ENCODE measurements around the gene ZNF236.

ZNF236 gene

DNA sequence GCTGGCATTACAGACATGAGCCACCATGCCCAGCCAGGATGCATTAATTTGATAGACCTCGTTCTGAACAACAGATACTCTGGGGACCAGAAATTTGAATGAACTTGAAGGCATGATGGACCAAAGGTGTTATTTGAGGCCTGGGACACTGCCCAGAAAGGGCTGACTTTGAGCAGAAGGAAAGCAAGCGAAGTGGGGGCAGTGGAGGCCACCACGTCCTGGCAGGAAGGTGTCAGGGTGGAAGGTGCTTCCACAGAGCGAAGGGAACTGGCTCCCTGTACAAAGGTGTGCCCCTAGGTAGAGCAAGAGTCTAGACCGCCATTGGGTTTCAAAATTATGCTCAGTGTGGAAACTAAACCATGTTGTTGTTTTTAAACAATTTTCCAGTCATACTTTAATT is 23.9 kb downstream of the ZNF236 start:
- TF ChIP-seq, protein P1, sequence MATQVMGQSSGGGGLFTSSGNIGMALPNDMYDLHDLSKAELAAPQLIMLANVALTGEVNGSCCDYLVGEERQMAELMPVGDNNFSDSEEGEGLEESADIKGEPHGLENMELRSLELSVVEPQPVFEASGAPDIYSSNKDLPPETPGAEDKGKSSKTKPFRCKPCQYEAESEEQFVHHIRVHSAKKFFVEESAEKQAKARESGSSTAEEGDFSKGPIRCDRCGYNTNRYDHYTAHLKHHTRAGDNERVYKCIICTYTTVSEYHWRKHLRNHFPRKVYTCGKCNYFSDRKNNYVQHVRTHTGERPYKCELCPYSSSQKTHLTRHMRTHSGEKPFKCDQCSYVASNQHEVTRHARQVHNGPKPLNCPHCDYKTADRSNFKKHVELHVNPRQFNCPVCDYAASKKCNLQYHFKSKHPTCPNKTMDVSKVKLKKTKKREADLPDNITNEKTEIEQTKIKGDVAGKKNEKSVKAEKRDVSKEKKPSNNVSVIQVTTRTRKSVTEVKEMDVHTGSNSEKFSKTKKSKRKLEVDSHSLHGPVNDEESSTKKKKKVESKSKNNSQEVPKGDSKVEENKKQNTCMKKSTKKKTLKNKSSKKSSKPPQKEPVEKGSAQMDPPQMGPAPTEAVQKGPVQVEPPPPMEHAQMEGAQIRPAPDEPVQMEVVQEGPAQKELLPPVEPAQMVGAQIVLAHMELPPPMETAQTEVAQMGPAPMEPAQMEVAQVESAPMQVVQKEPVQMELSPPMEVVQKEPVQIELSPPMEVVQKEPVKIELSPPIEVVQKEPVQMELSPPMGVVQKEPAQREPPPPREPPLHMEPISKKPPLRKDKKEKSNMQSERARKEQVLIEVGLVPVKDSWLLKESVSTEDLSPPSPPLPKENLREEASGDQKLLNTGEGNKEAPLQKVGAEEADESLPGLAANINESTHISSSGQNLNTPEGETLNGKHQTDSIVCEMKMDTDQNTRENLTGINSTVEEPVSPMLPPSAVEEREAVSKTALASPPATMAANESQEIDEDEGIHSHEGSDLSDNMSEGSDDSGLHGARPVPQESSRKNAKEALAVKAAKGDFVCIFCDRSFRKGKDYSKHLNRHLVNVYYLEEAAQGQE (IDR thresholded peaks at IDR 0.05; ENCODE audit: insufficient read depth in 1 of 2, low read depth in 2 of 2, low read length in 2 of 2) = no peak
- no peak for TF ChIP-seq SIN3A (IDR thresholded peaks at IDR 0.05; ENCODE audit: borderline replicate concordance, insufficient read depth, low read length)
- TF ChIP-seq FOXP2 (optimal IDR thresholded peaks at IDR 0.05; ENCODE audit: borderline replicate concordance, extremely low read depth, extremely low read length, insufficient read depth) = no peak
- no peak for TF ChIP-seq TAF1 (IDR thresholded peaks at IDR 0.05; ENCODE audit: borderline replicate concordance, insufficient read depth, low read length)
- no peak for TF ChIP-seq POLR2AphosphoS5 (IDR thresholded peaks at IDR 0.05; ENCODE audit: low read depth, low read length)

DNA sequence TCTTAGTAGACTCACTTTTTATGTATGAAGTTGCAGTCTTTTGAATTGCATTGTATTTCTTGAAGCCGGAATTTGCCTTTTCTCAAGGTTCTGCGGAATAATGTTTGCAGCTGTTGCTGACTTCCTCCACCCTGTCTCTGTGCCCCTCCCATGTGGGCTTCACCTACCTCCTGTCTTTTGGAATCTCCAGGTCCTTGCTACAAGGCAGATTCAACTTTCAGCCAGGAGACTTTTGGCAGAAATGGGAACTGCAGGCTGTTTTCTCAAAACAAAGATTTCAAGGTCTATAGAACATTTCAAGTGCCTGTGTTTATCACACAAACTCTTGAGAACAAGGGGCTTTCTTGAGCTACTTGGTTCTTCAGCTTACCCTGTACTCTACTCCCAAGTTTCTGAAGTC is 25.6 kb downstream of the ZNF236 start:
- no peak for TF ChIP-seq POLR2AphosphoS5 (IDR thresholded peaks at IDR 0.05; ENCODE audit: low read depth, low read length)
- no peak for TF ChIP-seq FOXP2 (optimal IDR thresholded peaks at IDR 0.05; ENCODE audit: borderline replicate concordance, extremely low read depth, extremely low read length, insufficient read depth)
- TF ChIP-seq, protein P1 (IDR thresholded peaks at IDR 0.05; ENCODE audit: insufficient read depth in 1 of 2, low read depth in 2 of 2, low read length in 2 of 2) = no peak
- no peak for TF ChIP-seq TAF1 (IDR thresholded peaks at IDR 0.05; ENCODE audit: borderline replicate concordance, insufficient read depth, low read length)
- TF ChIP-seq SIN3A (IDR thresholded peaks at IDR 0.05; ENCODE audit: borderline replicate concordance, insufficient read depth, low read length) = no peak

DNA sequence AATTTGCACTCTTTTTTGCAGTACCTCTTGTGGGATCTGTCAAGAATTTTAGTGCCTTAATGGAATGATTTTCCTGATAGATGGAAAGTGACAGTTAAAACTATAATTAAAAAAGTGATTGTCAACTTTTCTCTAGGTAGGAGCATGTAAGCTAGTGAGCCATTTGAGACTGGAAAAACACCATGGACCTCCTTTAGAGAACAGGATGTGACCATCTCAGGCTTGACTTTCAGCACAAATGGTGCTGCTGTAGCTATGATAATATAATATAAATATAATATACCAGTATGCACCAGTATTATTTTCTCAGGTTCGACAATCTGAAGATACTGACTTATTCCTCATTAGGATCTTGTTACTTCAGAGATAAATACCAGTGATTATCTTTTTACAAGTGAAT is 27.8 kb downstream of the ZNF236 start:
- TF ChIP-seq TAF1 (IDR thresholded peaks at IDR 0.05; ENCODE audit: borderline replicate concordance, insufficient read depth, low read length) (no peak), SIN3A (IDR thresholded peaks at IDR 0.05; ENCODE audit: borderline replicate concordance, insufficient read depth, low read length) (no peak), FOXP2 (optimal IDR thresholded peaks at IDR 0.05; ENCODE audit: borderline replicate concordance, extremely low read depth, extremely low read length, insufficient read depth) (no peak), POLR2AphosphoS5 (IDR thresholded peaks at IDR 0.05; ENCODE audit: low read depth, low read length) (no peak)
- TF ChIP-seq, protein P1 (IDR thresholded peaks at IDR 0.05; ENCODE audit: insufficient read depth in 1 of 2, low read depth in 2 of 2, low read length in 2 of 2) = no peak

DNA sequence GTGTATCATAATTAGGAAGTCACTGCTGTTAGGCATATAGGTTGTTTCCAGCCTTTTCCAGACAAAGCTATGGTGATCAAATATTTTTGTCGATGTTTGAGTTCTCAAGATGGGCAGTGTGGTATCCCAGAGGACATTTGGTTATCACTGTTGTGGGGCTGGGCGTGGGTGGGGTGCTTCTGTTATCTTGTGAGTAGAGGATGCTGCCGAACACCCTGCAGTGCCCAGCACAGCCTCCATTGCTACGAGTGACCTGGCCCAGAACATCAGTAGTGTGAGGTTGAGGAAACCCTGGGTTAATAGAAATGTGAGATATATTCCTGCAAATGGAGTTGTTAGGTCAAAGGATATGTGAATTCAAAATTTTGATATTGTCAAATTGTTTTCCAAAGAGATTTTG is 33.2 kb downstream of the ZNF236 start:
- TF ChIP-seq SIN3A (IDR thresholded peaks at IDR 0.05; ENCODE audit: borderline replicate concordance, insufficient read depth, low read length) (no peak), TAF1 (IDR thresholded peaks at IDR 0.05; ENCODE audit: borderline replicate concordance, insufficient read depth, low read length) (no peak), POLR2AphosphoS5 (IDR thresholded peaks at IDR 0.05; ENCODE audit: low read depth, low read length) (no peak), FOXP2 (optimal IDR thresholded peaks at IDR 0.05; ENCODE audit: borderline replicate concordance, extremely low read depth, extremely low read length, insufficient read depth) (no peak)
- TF ChIP-seq, protein P1 (IDR thresholded peaks at IDR 0.05; ENCODE audit: insufficient read depth in 1 of 2, low read depth in 2 of 2, low read length in 2 of 2) = no peak

DNA sequence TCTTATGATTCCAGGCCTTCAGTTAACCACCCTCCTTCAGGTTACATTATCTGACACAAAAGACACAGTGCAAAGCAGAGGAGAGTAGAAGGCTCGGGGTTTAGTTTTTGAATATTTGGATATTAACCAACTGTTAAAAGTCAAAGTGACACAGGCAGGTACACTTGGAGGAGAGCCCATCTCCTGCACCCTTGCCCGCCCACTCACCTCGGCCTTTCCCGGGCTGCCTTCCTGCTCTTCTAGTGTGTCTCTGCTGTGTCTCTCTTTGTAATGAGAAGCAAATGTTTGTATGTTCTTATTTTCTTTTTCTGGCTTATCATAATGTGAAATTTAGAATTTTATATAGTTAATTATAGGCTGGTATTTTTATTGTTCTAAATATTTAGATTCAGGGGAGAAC is 35.1 kb downstream of the ZNF236 start:
- no peak for TF ChIP-seq FOXP2 (optimal IDR thresholded peaks at IDR 0.05; ENCODE audit: borderline replicate concordance, extremely low read depth, extremely low read length, insufficient read depth)
- no peak for TF ChIP-seq POLR2AphosphoS5 (IDR thresholded peaks at IDR 0.05; ENCODE audit: low read depth, low read length)
- TF ChIP-seq TAF1 (IDR thresholded peaks at IDR 0.05; ENCODE audit: borderline replicate concordance, insufficient read depth, low read length) = no peak
- TF ChIP-seq, protein P1 (IDR thresholded peaks at IDR 0.05; ENCODE audit: insufficient read depth in 1 of 2, low read depth in 2 of 2, low read length in 2 of 2) = no peak
- TF ChIP-seq SIN3A (IDR thresholded peaks at IDR 0.05; ENCODE audit: borderline replicate concordance, insufficient read depth, low read length) = no peak
